Bone marrow (tissue), 2 donors: ENCODE data around the gene SPAG8.
A peak's percentile ranks its signal among the peaks of the same experiment; 100 is the strongest.

ENCODE experiments used
- DNase-seq, 2 donors: peaks; one replicate each; lab custom pipeline; 2025; lab: John Stamatoyannopoulos, UW

Gene SPAG8

GRCh38 chr9:35812025-35812602 is at the start of gene SPAG8:
Gene SPAG8, minus strand, starts transcription at chr9:35812262. Its CDS starts 115 bp downstream, at chr9:35812147.
- peak; percentile 52 to 80 for DNase-seq

GRCh38 chr9:35861161-35861897 is 49.3 kb upstream of the SPAG8 start:
- no peak for DNase-seq

- DNase-seq: no peak
Observed at GRCh38 chr9:35859990-35860339, 47.9 kb upstream of the SPAG8 start.

GRCh38 chr9:35859310-35859989 is 47.4 kb upstream of the SPAG8 start:
- no peak for DNase-seq

- DNase-seq: no peak
Observed at GRCh38 chr9:35858458-35858857, 46.4 kb upstream of the SPAG8 start.

GRCh38 chr9:35856882-35857281 is 44.8 kb upstream of the SPAG8 start:
- DNase-seq: no peak

GRCh38 chr9:35856206-35856605 is 44.1 kb upstream of the SPAG8 start:
- DNase-seq: no peak

- no peak for DNase-seq
Observed at GRCh38 chr9:35854091-35854762, 42.2 kb upstream of the SPAG8 start.

- no peak for DNase-seq
Observed at GRCh38 chr9:35852876-35853865, 41.1 kb upstream of the SPAG8 start.

- DNase-seq: no peak
Observed at GRCh38 chr9:35852267-35852815, 40.3 kb upstream of the SPAG8 start.

GRCh38 chr9:35847792-35848572 is 35.9 kb upstream of the SPAG8 start:
- DNase-seq: no peak

- no peak for DNase-seq
Observed at GRCh38 chr9:35845824-35846771, 34.0 kb upstream of the SPAG8 start.

- peak in 1 of 2 donors; percentile 96 for DNase-seq
Observed at GRCh38 chr9:35844628-35845270, 32.7 kb upstream of the SPAG8 start.

- DNase-seq: no peak
Observed at GRCh38 chr9:35842795-35843194, 30.7 kb upstream of the SPAG8 start.

GRCh38 chr9:35842020-35842745 is 30.1 kb upstream of the SPAG8 start:
- no peak for DNase-seq

- DNase-seq: no peak
Observed at GRCh38 chr9:35841645-35841900, 29.5 kb upstream of the SPAG8 start.

- no peak for DNase-seq
Observed at GRCh38 chr9:35840881-35841644, 29.0 kb upstream of the SPAG8 start.

GRCh38 chr9:35839926-35840325 is 27.9 kb upstream of the SPAG8 start:
- no peak for DNase-seq
